B cell (primary cell): ENCODE results near the gene GABRG3.
"Not testable (repeated sequence)": the region's sequence is repeated elsewhere in the genome, so short reads cannot be mapped to it uniquely, and the experiment has no call there.

Experiments
- CTCF ChIP-seq: fragments of 200-600 bp; IDR thresholded peaks from one replicate; pipeline ENCODE4 v1.8.0; 2022; ENCODE audit warnings: antibody characterized with exemption, mild to moderate bottlenecking
- EZH2 ChIP-seq: IDR thresholded peaks from 2 replicates; pipeline ENCODE4 v1.6.1; 2012; ENCODE audit warnings: borderline replicate concordance, low read depth, mild to moderate bottlenecking, moderate library complexity, low read length; ENCODE audit not compliant: insufficient read depth, poor library complexity, severe bottlenecking

DNA sequence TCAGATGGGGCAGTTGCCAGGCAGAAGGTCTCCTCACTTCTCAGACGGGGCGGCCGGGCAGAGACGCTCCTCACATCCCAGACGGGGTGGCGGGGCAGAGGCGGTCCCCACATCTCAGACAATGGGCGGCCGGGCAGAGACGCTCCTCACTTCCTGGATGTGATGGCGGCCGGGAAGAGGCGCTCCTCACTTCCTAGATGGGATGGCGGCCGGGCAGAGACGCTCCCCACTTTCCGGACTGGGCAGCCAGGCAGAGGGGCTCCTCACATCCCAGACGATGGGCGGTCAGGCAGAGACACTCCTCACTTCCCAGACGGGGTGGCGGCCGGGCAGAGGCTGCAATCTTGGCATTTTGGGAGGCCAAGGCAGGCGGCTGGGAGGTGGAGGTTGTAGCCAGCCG is 33.2 kb downstream of the GABRG3 start:
- TF ChIP-seq CTCF, EZH2: not testable (repeated sequence)
